A673 (cell line): ENCODE data around the gene TRPC6.

Source experiments
- EZH2 ChIP-seq: fragments of 200-600 bp; sonication (generic); IDR thresholded peaks from 2 replicates; pipeline ENCODE4 v1.6.1; 2017; ENCODE audit warnings: borderline replicate concordance, low read depth, mild to moderate bottlenecking, mixed read lengths, antibody characterized with exemption, low read length; ENCODE audit not compliant: poor library complexity, severe bottlenecking
- TF ChIP-seq, protein P1 (sequence below): fragments of 300-800, 200-600 bp; sonication (generic); conservative IDR thresholded peaks from 2 replicates; pipeline ENCODE4 v1.5.1; 2017; ENCODE audit warnings: low read depth, mild to moderate bottlenecking, antibody characterized with exemption, low read length, moderate library complexity, mixed read lengths

DNA sequence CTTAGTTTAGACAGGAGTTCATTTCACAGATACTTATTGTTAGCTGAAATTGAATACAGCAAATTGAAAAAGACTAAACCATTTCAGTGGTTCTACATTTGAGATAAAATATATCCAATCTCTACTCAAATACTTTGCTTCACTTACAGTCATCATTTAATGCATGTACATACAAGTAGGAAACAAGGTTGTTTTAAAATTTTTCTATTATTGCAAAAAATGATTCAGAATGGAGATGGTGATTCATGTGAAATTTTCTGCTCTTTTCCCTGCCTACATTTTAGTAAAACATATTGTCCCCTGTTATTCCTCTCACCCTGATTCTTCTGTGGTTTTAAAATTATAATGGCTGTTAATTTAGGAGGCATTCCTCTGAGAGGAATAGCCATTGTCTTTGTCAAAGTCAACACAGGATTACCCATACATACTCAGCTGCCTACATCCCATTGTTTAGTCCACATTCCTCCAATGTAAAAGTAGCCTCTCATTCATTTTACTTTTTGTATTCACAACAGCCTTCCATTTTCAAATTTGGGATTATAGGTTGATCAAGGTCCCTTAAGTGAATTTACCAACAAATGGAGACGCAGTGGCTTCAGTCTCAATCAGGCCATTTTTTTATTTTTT, 60.1 kb downstream of the TRPC6 start:
- TF ChIP-seq, protein P1, sequence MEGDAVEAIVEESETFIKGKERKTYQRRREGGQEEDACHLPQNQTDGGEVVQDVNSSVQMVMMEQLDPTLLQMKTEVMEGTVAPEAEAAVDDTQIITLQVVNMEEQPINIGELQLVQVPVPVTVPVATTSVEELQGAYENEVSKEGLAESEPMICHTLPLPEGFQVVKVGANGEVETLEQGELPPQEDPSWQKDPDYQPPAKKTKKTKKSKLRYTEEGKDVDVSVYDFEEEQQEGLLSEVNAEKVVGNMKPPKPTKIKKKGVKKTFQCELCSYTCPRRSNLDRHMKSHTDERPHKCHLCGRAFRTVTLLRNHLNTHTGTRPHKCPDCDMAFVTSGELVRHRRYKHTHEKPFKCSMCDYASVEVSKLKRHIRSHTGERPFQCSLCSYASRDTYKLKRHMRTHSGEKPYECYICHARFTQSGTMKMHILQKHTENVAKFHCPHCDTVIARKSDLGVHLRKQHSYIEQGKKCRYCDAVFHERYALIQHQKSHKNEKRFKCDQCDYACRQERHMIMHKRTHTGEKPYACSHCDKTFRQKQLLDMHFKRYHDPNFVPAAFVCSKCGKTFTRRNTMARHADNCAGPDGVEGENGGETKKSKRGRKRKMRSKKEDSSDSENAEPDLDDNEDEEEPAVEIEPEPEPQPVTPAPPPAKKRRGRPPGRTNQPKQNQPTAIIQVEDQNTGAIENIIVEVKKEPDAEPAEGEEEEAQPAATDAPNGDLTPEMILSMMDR, result no peak
- TF ChIP-seq EZH2, result no peak
